GM19372 (cell line): ENCODE measurements around the gene VEPH1.

Source experiments
- ATAC-seq: cut with Tn5 transposase; IDR thresholded peaks from one replicate; pipeline ENCODE4 v1.9.1; 2021; ENCODE audit warnings: mild to moderate bottlenecking, low read depth, moderate library complexity; ENCODE audit not compliant: unreplicated experiment

Gene VEPH1

DNA sequence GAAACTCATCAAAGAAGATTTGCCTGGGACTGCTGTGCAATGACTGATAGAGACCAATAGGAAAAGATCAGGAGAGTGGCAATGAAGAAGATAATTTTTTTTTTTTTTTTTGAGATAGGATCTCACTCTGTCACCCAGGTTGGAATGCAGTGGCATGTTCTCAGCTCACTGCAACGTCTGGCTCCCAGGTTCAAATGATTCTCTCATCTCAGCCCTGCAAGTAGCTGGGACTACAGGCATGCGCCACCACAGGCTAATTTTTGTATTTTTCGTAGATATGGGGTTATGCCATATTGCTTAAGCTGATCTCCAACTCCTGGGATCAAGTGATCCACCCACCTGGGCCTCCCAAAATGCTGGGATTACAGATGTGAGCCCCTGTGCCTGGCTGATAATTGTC lies 226.4 kb downstream of the VEPH1 start:
- no peak for ATAC-seq

DNA sequence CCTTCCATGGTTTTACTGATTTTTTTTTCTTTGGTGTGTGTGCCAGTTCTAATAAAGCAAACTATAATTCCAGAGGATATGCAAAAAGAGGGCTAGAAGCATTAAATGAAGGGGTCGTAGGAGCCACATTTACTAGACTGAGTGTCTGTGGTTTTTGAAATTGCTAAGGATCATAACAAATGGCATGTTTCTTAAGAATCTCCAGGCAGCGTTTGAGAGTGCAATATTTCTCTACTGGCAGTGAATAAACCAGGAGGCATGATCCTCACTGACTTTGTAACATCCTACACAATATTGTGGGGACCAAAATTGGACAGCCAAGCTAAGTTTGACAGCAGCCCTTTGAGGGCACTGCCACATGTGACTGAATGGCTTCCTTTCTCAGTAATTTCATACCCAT lies 227.4 kb downstream of the VEPH1 start:
- no peak for ATAC-seq

DNA sequence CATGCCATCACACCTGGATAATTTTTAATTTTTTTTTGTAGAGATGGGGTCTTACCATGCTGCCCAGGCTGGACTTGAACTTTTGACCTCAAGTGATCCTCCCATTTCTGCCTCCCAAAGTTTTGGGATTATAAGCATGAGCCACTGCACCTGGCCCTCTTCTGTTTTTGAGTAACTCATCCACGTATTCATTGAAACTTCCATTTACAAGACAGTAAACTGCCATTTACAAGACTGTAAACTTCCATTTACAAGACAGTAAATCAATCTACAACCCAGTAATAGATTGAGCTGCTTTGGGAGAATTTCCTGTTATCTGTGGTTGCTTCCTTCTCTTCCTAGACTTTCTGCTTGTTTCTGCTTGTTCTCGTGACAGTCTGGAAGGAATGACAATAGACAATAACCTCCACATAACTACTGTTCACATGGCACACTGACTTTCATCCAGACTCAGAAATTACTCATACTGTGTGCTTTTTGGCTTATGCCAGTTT lies 228.5 kb downstream of the VEPH1 start:
- no peak for ATAC-seq

DNA sequence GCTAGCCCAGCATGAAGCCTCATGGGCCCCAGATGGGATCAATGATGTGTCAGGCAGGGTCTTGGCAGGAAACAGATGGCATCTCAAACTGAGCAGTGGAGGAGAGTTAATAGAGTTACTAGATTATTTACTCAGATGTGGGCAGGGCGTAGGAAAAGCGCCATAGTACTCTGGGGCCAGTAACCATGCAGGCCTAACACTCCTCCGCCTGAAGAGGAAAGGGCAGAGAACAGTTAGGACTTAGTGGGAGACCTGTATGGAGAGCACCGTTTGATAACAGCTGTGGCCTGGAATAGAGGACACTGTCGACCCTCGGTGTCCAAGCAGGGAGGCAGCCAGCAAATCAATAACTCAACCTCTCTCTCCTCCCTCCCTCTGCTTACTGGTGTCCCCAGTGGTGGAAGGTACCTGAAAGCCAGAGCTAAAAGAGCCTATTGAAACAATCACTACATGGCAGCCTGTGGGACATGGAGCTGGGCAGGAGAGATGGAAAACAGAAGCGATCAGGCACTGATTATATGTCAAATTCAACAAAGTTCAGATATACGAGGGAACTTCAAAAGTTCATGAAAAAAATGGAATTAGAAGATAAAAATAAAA lies 231.8 kb downstream of the VEPH1 start:
- no peak for ATAC-seq

DNA sequence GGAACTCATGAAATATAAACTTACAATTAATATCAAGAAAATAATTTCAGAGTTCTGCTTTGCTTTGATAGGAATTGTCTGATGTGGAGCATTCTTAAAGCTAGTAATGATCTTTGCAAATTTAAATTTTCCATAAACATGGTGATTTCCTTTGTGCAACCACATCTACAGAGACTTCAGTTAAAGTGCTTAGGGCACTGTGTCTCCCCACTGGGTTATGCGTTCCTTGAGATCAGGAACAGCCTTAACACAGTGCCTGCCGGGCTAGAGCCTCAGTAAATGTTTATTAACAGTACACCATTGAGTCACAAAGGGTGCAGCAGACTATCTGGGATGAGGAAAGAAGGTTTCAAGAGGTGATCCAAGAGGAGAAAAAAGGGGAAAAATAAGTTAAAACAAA lies 235.2 kb downstream of the VEPH1 start:
- ATAC-seq, result no peak

DNA sequence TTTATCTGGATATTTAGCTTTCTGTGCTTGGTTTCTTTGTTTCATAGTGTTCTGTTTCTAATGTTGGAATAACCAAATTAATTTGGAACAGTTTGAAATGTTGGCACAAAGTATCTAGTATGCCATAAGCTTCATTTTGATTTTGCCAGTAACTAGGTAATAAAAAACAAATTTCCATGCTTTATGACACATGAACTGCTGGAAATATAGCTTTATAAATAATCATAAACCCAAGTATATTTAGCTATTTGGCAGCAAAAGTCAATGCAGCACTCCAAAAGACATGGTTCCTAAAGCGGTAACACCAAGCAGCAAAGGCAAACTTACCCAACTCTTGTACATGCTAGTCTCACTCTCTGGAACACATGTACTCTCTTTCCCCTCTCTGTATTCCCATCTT lies 237.3 kb downstream of the VEPH1 start:
- ATAC-seq, result no peak

DNA sequence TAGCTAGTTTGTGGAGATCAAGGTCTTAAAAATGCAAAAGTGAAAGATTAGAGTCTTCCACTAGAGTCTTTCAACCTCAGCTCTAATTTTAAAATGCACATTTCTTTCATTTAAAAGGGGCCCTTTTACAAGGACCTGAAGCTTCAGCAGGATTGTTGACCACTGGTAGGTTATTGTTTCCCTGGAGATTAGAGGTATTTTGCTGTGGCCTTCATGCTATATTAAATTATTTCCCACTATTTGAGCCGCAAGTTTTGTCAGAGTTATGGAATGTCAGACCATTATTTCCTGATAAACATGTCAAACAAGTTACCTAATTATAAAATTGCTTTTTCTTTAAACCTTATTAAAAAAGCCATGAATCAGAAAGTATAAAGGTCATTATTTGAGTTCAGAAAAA lies 240.2 kb downstream of the VEPH1 start:
- ATAC-seq, result no peak

DNA sequence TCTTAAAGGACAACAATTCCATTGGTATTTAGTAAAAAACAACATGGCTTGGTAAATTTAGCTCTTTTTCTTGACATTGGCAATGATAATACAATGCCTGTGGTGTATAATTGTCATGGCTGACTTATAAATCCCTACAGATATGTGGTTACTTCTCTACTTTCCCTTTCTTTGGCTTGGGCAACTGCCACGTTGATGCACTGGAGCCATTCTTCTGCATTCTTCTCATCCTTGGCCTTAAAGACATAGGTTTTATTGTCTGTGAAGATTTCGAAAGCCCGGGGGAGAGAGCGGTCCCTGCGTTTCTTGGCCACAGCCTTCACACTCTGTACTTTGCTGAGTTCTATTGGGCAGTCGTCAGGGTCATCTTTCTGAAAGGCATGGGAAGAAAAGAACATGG lies 242.2 kb downstream of the VEPH1 start:
- ATAC-seq, result no peak

DNA sequence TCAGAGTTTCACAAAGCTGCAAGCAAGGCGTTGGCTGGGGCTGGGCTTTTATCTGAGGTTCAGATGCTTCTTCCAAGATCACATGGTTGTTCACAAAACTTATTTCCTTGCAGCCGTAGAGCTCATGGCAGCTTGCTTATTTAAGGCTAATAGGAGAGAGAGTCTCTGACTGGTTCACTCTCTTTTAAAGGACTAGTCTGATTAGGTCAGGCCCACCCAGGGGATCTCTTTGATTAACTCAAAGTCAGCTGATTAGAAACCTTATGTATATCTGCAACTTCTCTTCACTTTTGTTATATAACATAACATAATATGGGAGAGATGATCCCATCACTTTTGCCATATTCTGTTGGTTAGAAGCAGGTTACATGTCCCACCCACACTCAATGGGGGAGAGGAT lies 243.4 kb downstream of the VEPH1 start:
- ATAC-seq, result no peak

DNA sequence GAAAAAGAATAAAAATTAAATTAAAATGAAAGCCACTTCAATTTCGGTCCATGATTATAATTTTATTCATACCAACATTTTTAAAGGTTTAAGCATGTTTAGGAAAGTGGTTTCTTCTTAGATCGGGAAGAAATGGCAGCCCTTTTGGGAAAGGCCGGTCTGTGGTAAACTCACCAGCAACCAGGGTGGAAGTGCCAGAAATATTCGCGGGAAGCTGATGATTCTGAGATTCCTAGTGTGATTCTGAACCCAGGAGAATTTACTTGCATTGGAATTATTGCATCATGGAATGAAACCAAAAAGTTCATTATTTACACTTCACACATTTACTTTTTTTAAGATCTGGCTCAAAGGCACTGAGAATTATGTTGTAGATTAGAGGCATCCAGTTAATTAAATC lies 246.1 kb downstream of the VEPH1 start:
- no peak for ATAC-seq

DNA sequence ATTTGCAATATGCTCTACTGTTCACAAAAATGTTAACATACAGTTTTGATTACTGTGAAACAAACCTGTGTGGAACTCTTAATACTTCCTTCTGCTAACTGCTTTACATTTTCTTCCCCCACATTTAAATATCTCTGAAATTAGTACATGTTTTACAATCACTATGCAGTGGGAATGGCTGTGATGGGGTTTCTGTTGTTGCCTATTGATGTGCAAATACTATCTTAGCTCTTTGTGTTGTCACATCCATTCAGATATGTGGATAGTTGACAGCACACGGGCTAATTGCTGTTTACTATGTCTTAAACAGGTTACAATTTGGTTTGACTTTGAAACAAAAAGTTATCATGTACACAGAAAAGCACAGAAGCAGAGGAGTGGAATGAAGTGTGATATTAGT lies 247.4 kb downstream of the VEPH1 start:
- no peak for ATAC-seq

DNA sequence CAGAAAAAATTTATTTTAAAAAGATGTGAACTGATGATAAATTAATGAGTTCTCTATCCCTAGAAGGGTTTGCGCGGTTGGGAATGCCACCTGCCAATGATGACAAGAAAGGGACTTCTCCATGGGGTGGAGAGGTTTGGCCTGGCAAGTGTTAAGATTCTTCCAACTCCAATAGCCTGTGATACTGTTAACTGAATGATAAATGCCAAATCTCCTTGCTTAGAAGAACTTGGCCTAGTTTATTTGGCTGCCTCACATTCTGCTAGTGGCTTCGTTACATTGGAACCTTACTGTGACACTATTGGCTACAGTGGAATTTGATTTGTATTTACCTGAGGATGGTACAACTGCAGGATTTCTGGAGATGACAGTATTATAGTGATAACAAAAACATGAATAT lies 251.5 kb downstream of the VEPH1 start:
- ATAC-seq, result no peak

DNA sequence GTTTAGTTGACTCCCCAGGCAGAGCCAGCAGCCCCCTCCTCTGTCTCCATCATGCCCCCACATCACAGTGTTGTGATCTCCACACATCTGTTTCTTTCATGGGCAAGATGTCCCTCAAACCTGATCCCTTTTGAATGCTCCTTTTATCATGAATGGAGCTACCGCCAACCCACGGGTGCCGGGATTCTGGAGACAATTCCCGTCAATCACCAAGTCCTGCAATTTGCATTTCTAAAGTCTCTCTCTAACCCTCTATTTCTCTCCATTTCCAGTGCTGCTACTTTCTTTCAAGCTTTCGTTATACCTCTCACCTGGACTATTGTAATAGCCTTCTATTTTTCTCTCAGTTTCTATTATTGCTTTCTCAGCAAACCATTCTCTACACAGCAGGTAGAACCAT lies 253.6 kb downstream of the VEPH1 start:
- ATAC-seq, result no peak

DNA sequence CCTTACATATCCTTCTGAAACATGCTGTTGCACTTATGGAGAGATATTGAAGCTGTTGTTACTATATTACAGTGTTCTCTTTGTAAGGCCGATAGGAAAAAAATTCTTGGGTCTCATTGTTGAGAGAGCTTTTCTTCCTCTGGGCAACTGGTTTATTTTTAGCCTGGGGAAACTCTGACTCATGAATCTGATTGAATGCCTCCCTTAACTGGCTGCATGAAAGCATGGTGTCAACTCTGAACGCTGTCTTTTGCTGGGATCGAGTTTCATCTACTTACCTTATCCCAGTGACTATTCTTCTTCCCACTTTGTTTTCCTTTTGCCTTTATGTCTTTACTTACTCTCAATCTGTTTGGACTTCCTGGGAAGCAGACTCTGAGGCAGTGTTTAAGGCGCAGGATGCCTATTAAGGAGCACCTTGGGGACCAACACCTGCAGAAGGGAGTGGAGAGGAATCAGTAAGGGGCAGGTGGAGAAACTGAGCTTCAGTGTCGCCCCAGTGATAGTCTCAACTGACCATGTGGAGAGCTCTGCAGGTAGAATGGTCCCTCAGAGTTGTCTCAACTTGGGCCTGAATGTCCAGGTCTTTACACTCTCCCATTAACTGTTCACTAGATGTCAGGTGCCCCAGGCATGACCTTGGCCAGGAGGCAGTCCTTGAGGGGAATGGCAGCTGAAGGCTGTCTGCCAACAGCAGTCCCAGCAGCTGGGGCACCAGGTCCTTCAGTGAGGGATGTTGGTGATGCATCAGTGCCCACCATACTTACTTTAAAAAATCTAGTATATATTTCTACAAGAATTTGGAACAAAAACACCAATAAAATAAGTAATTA lies 254.4 kb downstream of the VEPH1 start:
- no peak for ATAC-seq

DNA sequence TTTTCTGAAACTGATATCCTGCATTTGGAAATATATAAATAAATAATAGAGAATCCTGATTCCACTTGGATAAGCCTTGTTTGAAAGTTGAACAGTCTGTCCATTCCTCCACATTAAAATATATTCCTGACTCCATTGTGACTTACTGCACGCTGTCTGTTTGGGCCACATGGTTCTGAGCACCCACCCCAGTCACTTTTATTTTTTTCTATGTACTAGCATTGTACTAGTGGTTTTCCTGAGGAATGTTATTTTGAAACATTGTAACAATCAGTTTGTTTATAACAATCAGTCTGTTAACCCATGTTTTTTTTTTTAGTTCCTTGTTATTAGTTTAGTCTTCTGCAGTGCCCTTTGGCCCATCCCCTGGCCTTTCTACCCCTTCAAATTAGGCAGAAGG lies 255.8 kb downstream of the VEPH1 start:
- no peak for ATAC-seq

DNA sequence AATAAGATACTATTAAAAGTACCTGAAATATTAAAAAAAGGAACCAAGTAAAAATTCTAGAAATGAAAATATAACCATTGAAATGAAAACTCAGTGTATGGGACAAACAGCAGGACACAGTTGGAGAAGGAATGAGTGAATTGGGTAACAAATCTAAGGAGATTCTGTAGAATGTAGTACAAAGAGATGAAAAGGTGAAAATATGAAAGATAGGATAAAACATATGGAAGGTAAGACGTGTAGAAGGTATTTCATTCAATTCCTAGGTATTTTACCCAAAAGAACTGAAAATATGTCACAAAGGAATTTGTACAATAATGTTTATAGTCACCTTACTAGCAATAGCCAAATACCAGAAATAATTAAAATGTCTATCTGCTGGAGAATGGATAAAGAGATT lies 260.4 kb downstream of the VEPH1 start:
- no peak for ATAC-seq

DNA sequence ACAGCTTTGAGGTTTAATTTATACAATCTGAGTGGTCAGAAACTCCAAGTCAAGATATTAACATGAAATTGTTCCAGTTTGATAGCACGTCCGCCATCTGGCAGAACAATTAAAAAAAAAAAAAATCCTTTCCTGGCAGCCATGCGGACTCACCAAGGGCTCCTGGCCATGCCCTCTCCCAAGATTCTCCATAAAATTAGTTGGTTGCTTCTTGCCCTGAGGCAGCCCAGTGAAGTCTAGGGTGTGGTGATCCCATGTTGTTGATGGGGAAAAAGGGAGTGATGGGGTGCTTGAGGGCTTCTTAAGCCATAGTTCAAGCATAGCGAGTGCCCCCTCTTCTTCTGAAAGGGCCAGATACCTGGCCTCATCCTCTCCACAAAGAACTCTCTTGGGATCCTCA lies 261.6 kb downstream of the VEPH1 start:
- ATAC-seq, result no peak

DNA sequence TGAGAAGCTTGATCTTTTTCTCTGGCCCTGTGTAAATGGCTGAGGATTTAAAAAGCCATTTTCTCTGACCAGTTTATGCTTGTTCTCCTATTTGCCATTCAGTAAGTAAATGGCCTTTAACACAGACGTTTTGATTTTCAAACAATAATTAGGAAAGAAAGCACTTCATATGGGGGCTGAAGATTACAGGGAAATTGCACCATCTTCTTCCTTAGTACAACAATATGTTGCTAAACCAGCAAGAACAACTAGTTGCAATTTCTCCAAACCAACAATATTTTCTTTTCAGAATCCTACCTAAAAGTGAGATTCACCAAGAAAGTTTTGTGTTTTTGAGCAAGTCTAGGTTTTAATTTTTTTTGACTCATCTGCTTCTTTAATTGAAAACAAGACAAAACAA lies 262.8 kb downstream of the VEPH1 start:
- ATAC-seq, result no peak

DNA sequence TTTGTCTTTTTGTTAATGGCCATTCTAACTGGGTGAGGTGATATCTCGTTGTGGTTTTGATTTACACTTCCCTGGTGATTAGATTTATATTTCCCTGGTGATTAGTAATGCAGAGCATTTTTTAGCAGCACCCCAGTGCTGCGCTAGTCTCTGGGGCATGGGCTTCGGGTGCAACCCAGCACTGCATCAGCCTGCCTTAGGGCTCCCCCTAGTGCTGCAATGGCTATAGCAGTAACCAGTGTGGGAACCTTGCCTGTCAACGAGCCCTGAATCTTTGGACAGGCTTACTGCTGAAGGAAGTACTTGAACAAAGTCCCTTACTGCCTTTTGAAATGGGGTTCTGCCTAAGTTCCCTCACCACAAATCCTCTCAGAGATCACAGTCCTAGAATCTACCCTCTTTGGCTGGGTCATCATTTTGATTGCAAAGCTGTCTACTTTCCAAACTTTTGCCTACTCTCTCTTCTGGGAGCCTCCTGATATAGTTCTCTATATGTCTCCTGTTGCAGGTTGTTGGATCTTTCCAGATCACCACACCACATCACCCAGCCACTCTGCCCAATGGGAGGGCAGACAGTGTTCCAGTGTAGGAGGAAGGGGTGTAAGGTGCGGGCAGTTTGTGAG lies 264.0 kb downstream of the VEPH1 start:
- peak; percentile 100 for ATAC-seq

DNA sequence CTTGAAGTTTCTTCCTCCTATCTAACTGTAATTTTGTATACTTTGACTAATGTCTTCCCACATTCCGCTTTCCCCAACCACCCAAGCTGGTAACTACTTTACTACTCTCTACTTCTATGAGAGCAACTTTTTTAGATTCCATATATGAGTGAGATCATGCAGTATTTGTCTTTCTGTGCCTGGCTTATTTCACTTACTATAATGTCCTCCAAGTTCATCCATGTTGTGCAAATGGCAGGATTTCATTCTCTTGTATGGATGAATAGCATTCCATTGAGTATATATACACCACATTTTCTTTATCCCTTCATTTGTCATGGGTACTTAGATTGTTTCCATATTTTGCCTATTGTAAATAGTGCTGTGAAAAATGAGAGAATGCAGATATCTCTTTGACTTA lies 264.8 kb downstream of the VEPH1 start:
- ATAC-seq, result no peak

DNA sequence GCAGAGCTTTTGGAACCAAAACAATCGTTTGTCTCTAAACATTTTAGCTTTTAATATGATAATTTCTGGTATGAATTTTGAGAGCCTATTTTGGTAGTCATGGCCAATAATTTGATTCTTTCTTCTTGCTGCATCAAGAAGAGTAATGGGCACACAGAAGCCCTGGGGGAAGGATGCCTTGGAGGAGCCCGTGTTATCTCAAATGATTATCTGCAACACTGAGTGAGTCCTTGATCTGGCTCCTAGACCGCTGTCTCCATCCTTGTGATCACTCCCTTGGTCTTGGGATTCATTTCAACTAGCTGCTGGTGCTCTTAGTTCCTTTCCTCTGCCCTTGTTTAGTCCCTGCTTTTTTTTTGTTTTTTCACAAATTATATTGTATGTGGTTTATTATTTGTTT lies 265.3 kb downstream of the VEPH1 start:
- ATAC-seq, result no peak

DNA sequence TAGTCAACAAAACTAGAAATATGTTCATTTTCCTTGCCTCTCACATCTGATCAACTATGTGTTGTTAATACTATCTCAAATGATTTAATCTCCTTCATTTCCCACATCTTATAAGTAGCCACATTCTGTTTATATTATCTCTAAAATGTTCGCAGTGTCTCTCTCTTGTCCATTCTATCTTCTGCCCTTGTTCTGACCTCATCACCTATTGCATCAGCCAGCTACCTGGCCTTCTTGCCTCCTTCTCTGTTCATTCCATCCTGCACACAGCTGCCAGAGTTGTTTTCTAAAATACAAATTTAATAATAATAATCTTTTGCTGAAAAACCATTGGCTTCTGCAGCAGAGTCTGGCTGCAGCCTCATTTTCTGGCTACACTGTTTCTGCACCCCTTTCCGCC lies 267.9 kb downstream of the VEPH1 start:
- ATAC-seq, result no peak
